ENCODE results near the gene TRAFD1. TPM values are rescaled to one million over a fixed set of nuclear protein-coding genes. Genes with fewer than 3 reads are reported as not detected.
A peak's percentile ranks its signal among the peaks of the same experiment; 100 is the strongest.

TRAFD1 gene
- total and polyA plus RNA-seq, 2 of the 13 experiments (the other 11 are each of a cell fraction or from before 2014, with no cell fraction given), result 9.5 to 20.9 TPM

GRCh38 chr12:112108202-112109079, 16.9 kb upstream of the TRAFD1 start, which contains the start of gene NAA25 (continued):
- TF ChIP-seq ZNF788 (CRISPR knock-in tag; IDR thresholded peaks at IDR 0.05; ENCODE audit: borderline replicate concordance) (peak; percentile 50; the same call in 1 of the 2 replicates), RFXANK (CRISPR knock-in tag; IDR thresholded peaks at IDR 0.05) (no peak), TBX2 (CRISPR knock-in tag; IDR thresholded peaks at IDR 0.05; ENCODE audit: borderline replicate concordance) (peak; percentile 14; the same call in 1 of the 2 replicates), TFDP2 (CRISPR knock-in tag; IDR thresholded peaks at IDR 0.05) (peak; percentile 70), ZBTB33 (CRISPR knock-in tag; IDR thresholded peaks at IDR 0.05) (0 out of 2 replicates have a peak, but pooled peaks have one; percentile 12), ZXDC (CRISPR knock-in tag; IDR thresholded peaks at IDR 0.05) (peak; percentile 60; the same call in 1 of the 2 replicates), ZNF552 (CRISPR knock-in tag; IDR thresholded peaks at IDR 0.05; ENCODE audit: borderline replicate concordance) (no peak; the same call in 1 of the 2 replicates), SOX13 (IDR thresholded peaks at IDR 0.05) (no peak), SOX13 (CRISPR knock-in tag; conservative IDR thresholded peaks at IDR 0.05 in 1 of 2, IDR thresholded peaks at IDR 0.05 in 1 of 2) (peak in 1 of 2 experiments; percentile 24; a peak in 1 of 4 replicates), AKNA (CRISPR knock-in tag; IDR thresholded peaks at IDR 0.05; ENCODE audit: borderline replicate concordance) (no peak), RFX1 (IDR thresholded peaks at IDR 0.05) (peak; percentile 5; the same call in 1 of the 2 replicates), YEATS2 (CRISPR knock-in tag; IDR thresholded peaks at IDR 0.05; ENCODE audit: borderline replicate concordance) (peak; percentile 69), ZNF501 (CRISPR knock-in tag; IDR thresholded peaks at IDR 0.05) (peak; percentile 86), SKIL (CRISPR knock-in tag; IDR thresholded peaks at IDR 0.05; ENCODE audit: borderline replicate concordance) (no peak)
